Omental fat pad (tissue), 4 donors: ENCODE results near the gene PGBD5. TPM values are rescaled to one million over a fixed set of nuclear protein-coding genes. Genes with fewer than 3 reads are reported as not detected.
"Not testable (repeated sequence)": the region's sequence is repeated elsewhere in the genome, so short reads cannot be mapped to it uniquely, and the experiment has no call there.

Experiments used
- ATAC-seq: fragments of 150-250 bp; one replicate; pipeline ENCODE4 v1.9.1; 2016; ENCODE audit warnings: mild to moderate bottlenecking, moderate library complexity; ENCODE audit not compliant: low FRiP score
- DNase-seq: peaks from one replicate; pipeline ENCODE4 v3.0.0-alpha.2; 2019; ENCODE audit warnings: low spot score
- total RNA-seq, 4 donors: library from RNA; depleted of rRNA; stranded (reverse); fragments of >200 nt; gene quantifications; one replicate each; pipeline ENCODE4 v1.1.0, GENCODE V29; 2016
- TF ChIP-seq, protein P1 (sequence below), 3 donors: fragments of 450-650 bp; IDR thresholded peaks; one replicate each; pipeline ENCODE4 v1.5.1; 2016 to 2017; ENCODE audit warnings: antibody characterized with exemption in 3 of 3, mild to moderate bottlenecking in 3 of 3, moderate library complexity in 2 of 3

PGBD5 gene
- total RNA-seq, 4 donors from 2014 or later = 0.37 to 1.4 (median 0.60) TPM; not detected in 1

DNA sequence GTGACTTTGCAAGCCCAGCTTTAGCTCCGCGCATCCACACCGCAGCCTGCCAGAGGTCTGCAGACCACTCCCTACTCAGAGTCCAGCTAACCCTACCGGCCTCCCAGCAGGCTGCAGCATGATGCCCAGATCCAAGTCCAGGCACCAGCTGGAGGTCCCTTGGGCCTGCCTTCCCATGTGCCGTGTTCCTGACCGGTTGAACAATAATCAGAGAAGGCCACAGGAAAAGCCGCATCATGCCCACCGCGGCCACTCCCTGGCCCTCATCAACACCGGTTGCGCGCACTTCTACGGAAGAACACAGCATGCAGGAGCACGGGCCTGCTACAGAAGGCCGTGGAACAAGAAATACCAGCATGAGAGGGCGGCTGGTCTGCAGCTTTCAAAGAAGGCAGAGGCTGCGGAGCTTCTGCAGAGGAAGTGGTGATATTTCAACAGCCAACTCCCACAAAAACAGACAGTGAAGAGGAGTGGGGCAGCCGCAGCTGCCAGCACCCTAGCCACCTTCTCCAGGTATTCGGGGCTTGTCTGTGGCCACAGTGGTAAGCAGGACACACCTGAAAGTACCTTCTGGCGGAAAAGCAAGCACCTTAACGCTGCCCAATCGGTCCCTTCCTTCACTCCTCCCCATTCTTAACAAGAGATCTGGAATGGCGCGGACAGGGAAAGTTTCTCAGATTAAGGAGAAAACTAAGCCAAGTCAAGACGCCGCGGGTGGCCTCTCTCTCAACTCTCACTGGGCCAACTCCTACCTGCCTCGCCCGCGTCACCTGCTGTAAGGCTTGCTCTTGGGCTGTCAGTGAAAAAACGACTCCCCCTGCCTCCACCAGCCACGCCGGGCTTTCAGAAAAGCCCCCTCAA lies 1.5 kb downstream of the PGBD5 start:
- DNase-seq (no peak), ATAC-seq (no peak)
- TF ChIP-seq, protein P1, sequence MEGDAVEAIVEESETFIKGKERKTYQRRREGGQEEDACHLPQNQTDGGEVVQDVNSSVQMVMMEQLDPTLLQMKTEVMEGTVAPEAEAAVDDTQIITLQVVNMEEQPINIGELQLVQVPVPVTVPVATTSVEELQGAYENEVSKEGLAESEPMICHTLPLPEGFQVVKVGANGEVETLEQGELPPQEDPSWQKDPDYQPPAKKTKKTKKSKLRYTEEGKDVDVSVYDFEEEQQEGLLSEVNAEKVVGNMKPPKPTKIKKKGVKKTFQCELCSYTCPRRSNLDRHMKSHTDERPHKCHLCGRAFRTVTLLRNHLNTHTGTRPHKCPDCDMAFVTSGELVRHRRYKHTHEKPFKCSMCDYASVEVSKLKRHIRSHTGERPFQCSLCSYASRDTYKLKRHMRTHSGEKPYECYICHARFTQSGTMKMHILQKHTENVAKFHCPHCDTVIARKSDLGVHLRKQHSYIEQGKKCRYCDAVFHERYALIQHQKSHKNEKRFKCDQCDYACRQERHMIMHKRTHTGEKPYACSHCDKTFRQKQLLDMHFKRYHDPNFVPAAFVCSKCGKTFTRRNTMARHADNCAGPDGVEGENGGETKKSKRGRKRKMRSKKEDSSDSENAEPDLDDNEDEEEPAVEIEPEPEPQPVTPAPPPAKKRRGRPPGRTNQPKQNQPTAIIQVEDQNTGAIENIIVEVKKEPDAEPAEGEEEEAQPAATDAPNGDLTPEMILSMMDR (IDR thresholded peaks at IDR 0.05) = no peak

DNA sequence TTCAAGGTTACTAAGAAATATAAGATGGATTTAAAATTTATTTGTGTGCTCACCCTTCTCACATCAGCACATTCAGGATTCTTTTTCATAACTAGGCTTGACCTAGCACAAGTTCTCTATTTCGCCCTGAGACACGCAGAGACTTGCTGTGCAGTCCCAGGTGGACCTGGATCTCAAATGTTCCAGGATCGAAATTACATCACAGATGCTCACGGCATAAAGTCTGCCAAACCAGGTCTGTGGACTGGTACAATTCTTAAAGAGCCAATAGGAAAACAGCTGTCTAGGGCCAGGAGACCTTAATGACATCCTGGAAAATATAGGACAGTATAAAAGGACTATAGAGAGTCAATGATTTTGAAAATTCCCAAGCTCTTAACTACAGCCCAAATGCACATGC lies 2.2 kb downstream of the PGBD5 start:
- TF ChIP-seq, protein P1 (IDR thresholded peaks at IDR 0.05) = no peak
- ATAC-seq = no peak
- no peak for DNase-seq

DNA sequence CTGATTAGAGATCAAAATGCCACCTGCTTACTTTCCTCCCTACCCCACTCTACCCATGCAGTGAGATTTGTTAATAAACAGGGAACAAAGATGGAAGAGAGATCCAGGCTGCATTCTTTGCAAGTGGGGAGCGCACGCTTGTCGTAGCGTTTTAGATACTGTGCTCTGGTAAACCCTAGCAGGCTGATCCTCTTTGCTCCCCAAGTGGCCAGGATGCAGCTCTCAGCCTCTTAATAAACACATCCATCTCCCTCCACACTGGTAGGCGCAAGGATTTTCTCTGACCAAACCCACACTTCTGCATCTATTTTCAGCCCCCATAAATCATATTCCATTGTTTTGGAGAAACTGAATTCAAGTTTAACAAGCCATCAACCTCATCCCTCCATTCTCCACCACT lies 2.9 kb downstream of the PGBD5 start:
- DNase-seq = no peak
- ATAC-seq = no peak
- TF ChIP-seq, protein P1 (IDR thresholded peaks at IDR 0.05) = no peak

DNA sequence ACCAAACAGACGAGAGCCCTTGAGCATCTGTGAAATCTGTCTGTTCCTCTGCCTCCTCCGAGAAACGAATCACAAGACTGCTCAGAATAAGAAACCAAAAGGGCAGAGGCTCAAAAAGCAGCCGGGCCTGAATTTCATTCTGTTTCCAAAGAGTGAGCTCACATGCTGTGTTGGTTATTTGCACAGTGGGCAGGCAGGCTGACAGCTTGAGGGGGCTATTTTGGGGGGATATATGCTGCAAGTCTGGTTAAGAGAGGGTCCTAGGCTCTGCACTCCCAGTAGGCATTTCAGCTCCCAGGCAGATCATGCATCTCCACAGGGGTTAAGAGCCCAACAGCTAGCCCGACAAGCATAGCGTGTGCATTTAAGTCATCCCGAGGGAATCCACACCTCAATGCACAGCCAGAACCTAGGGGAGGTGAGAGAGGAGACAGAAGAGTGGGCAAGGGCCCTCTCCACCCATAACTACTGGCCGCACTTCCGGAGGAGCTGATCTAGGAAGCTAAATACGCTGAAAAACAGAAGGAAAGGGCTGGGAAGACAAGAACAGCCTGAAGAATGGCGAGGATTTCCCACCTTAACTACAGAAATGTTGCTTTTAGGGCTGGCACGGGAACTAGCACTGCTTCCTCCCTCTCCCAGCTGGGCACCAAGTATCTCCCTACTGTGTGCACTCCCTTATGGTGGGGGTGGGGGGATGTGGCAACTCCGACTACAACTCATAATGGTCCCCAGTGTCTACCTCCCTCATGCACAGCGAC lies 3.7 kb downstream of the PGBD5 start:
- TF ChIP-seq, protein P1 (IDR thresholded peaks at IDR 0.05) = no peak
- ATAC-seq (no peak), DNase-seq (no peak)

DNA sequence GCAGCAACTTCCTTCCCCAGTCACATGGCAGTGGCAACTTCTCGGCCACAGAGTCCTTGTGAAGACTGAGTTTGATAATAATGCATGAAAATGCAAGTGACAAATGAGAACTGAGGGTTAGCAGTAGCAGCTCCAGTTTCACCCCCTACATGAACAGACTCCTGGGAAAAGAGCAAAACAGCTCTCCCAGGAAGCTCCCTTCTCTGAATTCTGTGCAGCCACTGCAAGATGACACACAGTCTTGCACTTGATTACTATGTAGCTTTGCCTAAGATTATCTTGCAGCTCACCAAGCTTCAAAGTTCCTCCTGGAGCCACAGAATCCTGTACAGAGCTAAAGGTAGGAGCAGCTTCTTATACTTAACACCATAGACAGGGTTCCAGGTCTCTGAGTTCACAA lies 4.7 kb downstream of the PGBD5 start:
- TF ChIP-seq, protein P1 (IDR thresholded peaks at IDR 0.05) = no peak
- DNase-seq (no peak), ATAC-seq (no peak)

DNA sequence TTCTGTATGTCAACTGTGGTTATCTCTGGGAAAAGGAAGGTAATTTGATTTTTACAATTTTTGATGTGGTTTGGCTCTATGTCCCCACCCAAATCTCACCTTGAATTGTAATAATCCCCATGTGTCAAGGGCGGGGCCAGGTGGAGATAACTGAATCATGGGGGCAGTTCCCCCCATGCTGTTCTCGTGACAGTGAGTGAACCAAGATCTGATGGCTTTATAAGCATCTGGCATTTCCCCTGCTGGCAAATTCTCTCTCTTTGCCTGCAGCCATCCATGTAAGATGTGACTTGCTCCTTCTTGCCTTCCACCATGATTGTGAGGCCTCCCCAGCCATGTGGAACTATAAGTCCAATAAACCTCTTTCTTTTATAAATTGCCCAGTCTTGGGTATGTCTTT lies 5.8 kb downstream of the PGBD5 start:
- DNase-seq, ATAC-seq: not testable (repeated sequence)

DNA sequence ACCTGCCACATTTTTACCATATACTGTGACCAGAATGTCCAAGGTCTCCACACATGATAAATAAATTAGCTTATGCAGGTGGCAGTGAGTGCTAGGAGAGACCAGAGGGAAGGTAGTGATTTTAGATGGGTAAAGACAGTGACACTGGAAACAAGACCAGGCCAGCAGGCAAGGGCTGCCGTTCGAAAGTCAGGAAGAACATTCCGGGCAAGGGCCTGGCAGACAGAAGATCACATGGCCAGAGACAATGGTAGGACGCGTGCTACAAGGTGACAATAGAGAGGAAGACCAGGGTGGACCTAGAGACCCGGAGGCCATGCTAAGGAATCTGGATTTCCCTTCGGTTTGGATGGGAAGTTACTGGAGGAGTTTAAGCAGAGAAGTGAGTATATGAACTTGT lies 9.7 kb downstream of the PGBD5 start:
- TF ChIP-seq, protein P1 (IDR thresholded peaks at IDR 0.05) = no peak
- ATAC-seq (no peak), DNase-seq (no peak)
